A673 (cell line): Measurements from ENCODE around the gene CNIH3. TPM values are rescaled to one million over a fixed set of nuclear protein-coding genes. Genes with fewer than 3 reads are reported as not detected.

Experiments used
- BruUV-seq: library from RNA; stranded (reverse); fragments of 400-500 nt; replicated peaks from 2 replicates; lab custom pipeline; 2021; lab: Mats Ljungman, UMichigan
- CTCF ChIA-PET: fragments of 300-600 bp; sonication (Branson Sonifier 250); formaldehyde crosslinking; loops from one replicate; lab custom pipeline; 2022; ENCODE audit warnings: antibody characterized with exemption; lab: Charles Lee
- POLR2A ChIA-PET: fragments of 300-600 bp; sonication (Branson Sonifier 250); formaldehyde crosslinking; loops from one replicate; lab custom pipeline; 2022; ENCODE audit warnings: antibody characterized with exemption; ENCODE audit not compliant: low non-redundant PET; lab: Charles Lee
- DNase-seq: peaks from one replicate; pipeline ENCODE4 v3.0.0-alpha.2; 2015; ENCODE audit warnings: low spot score
- H3K27ac ChIP-seq: fragments of 200-600 bp; sonication (generic); 2 replicates; pipeline ENCODE4 v1.5.1; 2016; ENCODE audit warnings: mixed run types, low read depth, mild to moderate bottlenecking, mixed read lengths, antibody characterized with exemption, low read length; ENCODE audit not compliant: poor library complexity, severe bottlenecking
- H3K27me3 ChIP-seq: fragments of 200-600 bp; sonication (generic); replicated peaks from 2 replicates; pipeline ENCODE4 v1.6.1; 2017; ENCODE audit warnings: mixed run types, low read depth, mild to moderate bottlenecking, mixed read lengths, antibody characterized with exemption, low read length; ENCODE audit not compliant: insufficient read depth, poor library complexity
- H3K36me3 ChIP-seq: fragments of 200-600 bp; sonication (generic); 2 replicates; pipeline ENCODE4 v1.6.1; 2016; ENCODE audit warnings: mixed run types, mild to moderate bottlenecking, mixed read lengths, antibody characterized with exemption, low read length; ENCODE audit not compliant: insufficient read depth, poor library complexity, severe bottlenecking
- H3K4me1 ChIP-seq: fragments of 200-600 bp; sonication (generic); 2 replicates; pipeline ENCODE4 v1.6.1; 2017; ENCODE audit warnings: mixed run types, mild to moderate bottlenecking, mixed read lengths, antibody characterized with exemption, low read length; ENCODE audit not compliant: insufficient read depth, poor library complexity, severe bottlenecking
- H3K4me3 ChIP-seq: fragments of 200-600 bp; sonication (generic); 2 replicates; pipeline ENCODE4 v1.5.1; 2016; ENCODE audit warnings: low read depth, mixed run types, mild to moderate bottlenecking, mixed read lengths, low read length; ENCODE audit not compliant: poor library complexity, severe bottlenecking
- H3K9me3 ChIP-seq: fragments of 200-600 bp; sonication (generic); 2 replicates; pipeline ENCODE4 v1.6.1; 2016; ENCODE audit warnings: mixed run types, low read depth, mild to moderate bottlenecking, mixed read lengths, antibody characterized with exemption, low read length; ENCODE audit not compliant: poor library complexity, severe bottlenecking
- EZH2 ChIP-seq: fragments of 200-600 bp; sonication (generic); IDR thresholded peaks from 2 replicates; pipeline ENCODE4 v1.6.1; 2017; ENCODE audit warnings: borderline replicate concordance, low read depth, mild to moderate bottlenecking, mixed read lengths, antibody characterized with exemption, low read length; ENCODE audit not compliant: poor library complexity, severe bottlenecking
- intact Hi-C: fragments of 100-400 bp; cut with micrococcal nuclease; formaldehyde crosslinking; loops from one replicate; pipeline ENCODE4 v1.10.0; 2022; ENCODE audit not compliant: unreplicated experiment
- total RNA-seq: library from RNA; stranded (reverse); gene quantifications from 2 replicates; pipeline ENCODE4 v1.2.3, GENCODE V29; 2021
- TF ChIP-seq, protein P1 (sequence below): fragments of 300-800, 200-600 bp; sonication (generic); conservative IDR thresholded peaks from 2 replicates; pipeline ENCODE4 v1.5.1; 2017; ENCODE audit warnings: low read depth, mild to moderate bottlenecking, antibody characterized with exemption, low read length, moderate library complexity, mixed read lengths

Gene CNIH3
- total RNA-seq, 1 experiment from 2014 or later = 3.8 TPM

- no peak for DNase-seq
- Histone ChIP-seq H3K9me3 (no peaks in the 10 kb centered on the region), H3K4me3 (no peak overlapping the region), H3K36me3 (no peaks in the 10 kb centered on the region), H3K27ac (no peak overlapping the region), H3K27me3 (no peaks in the 10 kb centered on the region), H3K4me1 (no peaks in the 10 kb centered on the region)
- TF ChIP-seq EZH2 = no peak
- TF ChIP-seq, protein P1, sequence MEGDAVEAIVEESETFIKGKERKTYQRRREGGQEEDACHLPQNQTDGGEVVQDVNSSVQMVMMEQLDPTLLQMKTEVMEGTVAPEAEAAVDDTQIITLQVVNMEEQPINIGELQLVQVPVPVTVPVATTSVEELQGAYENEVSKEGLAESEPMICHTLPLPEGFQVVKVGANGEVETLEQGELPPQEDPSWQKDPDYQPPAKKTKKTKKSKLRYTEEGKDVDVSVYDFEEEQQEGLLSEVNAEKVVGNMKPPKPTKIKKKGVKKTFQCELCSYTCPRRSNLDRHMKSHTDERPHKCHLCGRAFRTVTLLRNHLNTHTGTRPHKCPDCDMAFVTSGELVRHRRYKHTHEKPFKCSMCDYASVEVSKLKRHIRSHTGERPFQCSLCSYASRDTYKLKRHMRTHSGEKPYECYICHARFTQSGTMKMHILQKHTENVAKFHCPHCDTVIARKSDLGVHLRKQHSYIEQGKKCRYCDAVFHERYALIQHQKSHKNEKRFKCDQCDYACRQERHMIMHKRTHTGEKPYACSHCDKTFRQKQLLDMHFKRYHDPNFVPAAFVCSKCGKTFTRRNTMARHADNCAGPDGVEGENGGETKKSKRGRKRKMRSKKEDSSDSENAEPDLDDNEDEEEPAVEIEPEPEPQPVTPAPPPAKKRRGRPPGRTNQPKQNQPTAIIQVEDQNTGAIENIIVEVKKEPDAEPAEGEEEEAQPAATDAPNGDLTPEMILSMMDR = no peak
- POLR2A ChIA-PET = no interaction called here
- CTCF ChIA-PET = no interaction called here
- intact Hi-C loops = no loop called here
- no TSS peak for BruUV-seq
Observed at GRCh38 chr1:224588515-224588914, 27.6 kb upstream of the CNIH3 start.

DNA sequence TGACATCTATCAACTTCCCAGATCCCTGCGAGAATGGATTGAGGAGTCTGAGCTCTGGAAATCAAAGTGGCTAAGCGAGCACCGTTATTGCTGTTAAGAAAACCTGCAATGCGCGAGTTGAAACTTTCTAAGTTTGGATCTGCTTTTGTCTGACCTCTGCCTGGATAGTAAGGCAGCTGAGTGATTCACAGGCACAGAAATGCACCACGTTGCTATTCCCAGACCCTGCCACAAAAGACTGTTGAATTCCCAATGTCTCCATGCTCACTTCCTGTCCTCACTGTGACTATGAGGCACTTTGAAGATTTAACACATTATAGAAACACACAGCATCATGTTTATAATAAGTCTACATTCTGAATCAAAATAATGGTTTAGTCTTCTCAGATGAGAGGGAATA is 27.1 kb upstream of the CNIH3 start:
- no peaks in the 10 kb centered on the region for H3K4me1 ChIP-seq
- no peak overlapping the region for H3K4me3 ChIP-seq
- no peaks in the 10 kb centered on the region for H3K9me3 ChIP-seq
- intact Hi-C loops = no loop called here
- H3K27me3 ChIP-seq = no peaks in the 10 kb centered on the region
- no TSS peak for BruUV-seq
- no peak overlapping the region for H3K27ac ChIP-seq
- TF ChIP-seq, protein P1 = no peak
- TF ChIP-seq EZH2 = no peak
- ChIA-PET CTCF (no interaction called here), POLR2A (interaction anchor here (0.7 kb wide), 1 partner anchor 317 kb away, joined by 3 read pairs; no protein-coding TSS in a partner anchor)
- no peak for DNase-seq
- H3K36me3 ChIP-seq = no peaks in the 10 kb centered on the region

DNA sequence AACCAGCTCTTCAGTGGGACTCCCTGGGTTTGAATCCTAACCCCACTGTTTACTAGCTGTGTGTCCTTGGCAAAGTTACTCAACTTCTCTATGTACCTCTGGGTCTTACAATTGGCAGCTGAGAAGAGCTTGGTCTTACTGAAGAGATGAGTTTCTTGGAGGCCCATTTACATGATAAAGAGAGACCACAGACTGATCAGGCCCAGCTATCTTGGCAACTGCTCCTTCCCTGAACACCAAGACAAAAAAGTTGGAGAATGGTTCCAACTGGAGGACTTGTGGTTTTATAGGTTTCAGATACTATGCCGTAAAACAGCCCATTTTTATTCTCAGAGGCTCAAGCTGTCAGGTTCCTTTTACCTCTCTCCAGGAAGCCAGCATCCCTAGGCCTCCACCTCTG is 24.8 kb upstream of the CNIH3 start:
- ChIA-PET POLR2A (interaction anchor here (0.6 kb wide), 1 partner anchor 361 kb away, joined by 3 read pairs; no protein-coding TSS in a partner anchor), CTCF (no interaction called here)
- no TSS peak for BruUV-seq
- H3K27ac ChIP-seq = no peak overlapping the region
- H3K27me3 ChIP-seq = no peaks in the 10 kb centered on the region
- no peak overlapping the region for H3K4me3 ChIP-seq
- no peaks in the 10 kb centered on the region for H3K4me1 ChIP-seq
- TF ChIP-seq, protein P1 = no peak
- no peak for TF ChIP-seq EZH2
- no peak for DNase-seq
- intact Hi-C loops = no loop called here
- no peaks in the 10 kb centered on the region for H3K9me3 ChIP-seq
- H3K36me3 ChIP-seq = no peaks in the 10 kb centered on the region
